Tibial nerve (tissue), 4 donors: ENCODE data around the gene PVR. TPM values are rescaled to one million over a fixed set of nuclear protein-coding genes. Genes with fewer than 3 reads are reported as not detected.

ENCODE experiments used
- DNase-seq, 2 donors: peaks; one replicate each; pipeline ENCODE4 v3.0.0-alpha.2; 2019; ENCODE audit warnings: low spot score in 2 of 2
- H3K27ac ChIP-seq, 4 donors: fragments of 200-600 bp; sonication (generic) in 3 of 4; one replicate each; pipeline ENCODE4 v1.5.1; 2017 to 2019; ENCODE audit warnings: mild to moderate bottlenecking in 1 of 4
- H3K27me3 ChIP-seq, 2 donors: fragments of 200-600 bp; sonication (generic) in 1 of 2; one replicate each; pipeline versions ENCODE4 v1.5.1 to v1.6.0; 2017 to 2019
- H3K36me3 ChIP-seq, 3 donors: fragments of 200-600 bp; sonication (generic); one replicate each; pipeline ENCODE4 v1.5.1; 2018 to 2019
- H3K4me1 ChIP-seq, 4 donors: fragments of 200-600 bp; sonication (generic) in 3 of 4; one replicate each; pipeline ENCODE4 v1.5.1; 2017 to 2019
- H3K4me3 ChIP-seq, 4 donors: fragments of 200-600 bp; sonication (generic) in 3 of 4; one replicate each; pipeline ENCODE4 v1.5.1; 2017 to 2019; ENCODE audit warnings: mild to moderate bottlenecking in 1 of 4, moderate library complexity in 1 of 4
- H3K9me3 ChIP-seq, 4 donors: fragments of 200-600 bp; sonication (generic) in 3 of 4; one replicate each; pipeline ENCODE4 v1.5.1; 2017 to 2019
- EP300 ChIP-seq, 2 donors: sonication (generic); formaldehyde crosslinking; IDR thresholded peaks; one replicate each; pipeline ENCODE4 v1.6.1; 2017; ENCODE audit warnings: antibody characterized with exemption in 2 of 2, mild to moderate bottlenecking in 1 of 2
- POLR2A ChIP-seq, 2 donors: fragments of 450-650 bp; IDR thresholded peaks; one replicate each; pipeline ENCODE4 v1.6.1; 2017; ENCODE audit warnings: antibody characterized with exemption in 2 of 2, mild to moderate bottlenecking in 2 of 2, moderate library complexity in 2 of 2
- WGBS, 2 donors: methylation state at CpG; one replicate each; pipeline ENCODE4 v1.1.5; 2018; 5-methylcytosine and 5-hydroxymethylcytosine counted together
- total RNA-seq, 4 donors: library from RNA; depleted of rRNA; stranded (reverse); fragments of >200 nt; gene quantifications; one replicate each; pipeline ENCODE4 v1.1.0, GENCODE V29; 2016
- TF ChIP-seq, protein P1 (sequence below), 5 experiments: fragments of 200-600 bp in 3 of 5; fragments of 450-650 bp in 2 of 5; sonication (generic) in 3 of 5; IDR thresholded peaks; one replicate each; pipeline ENCODE4 v1.5.1; 2016 to 2019; ENCODE audit warnings: antibody characterized with exemption in 5 of 5, mild to moderate bottlenecking in 3 of 5, moderate library complexity in 2 of 5

Gene PVR
- total RNA-seq, 4 donors from 2014 or later = 55.3 to 71.4 (median 69.6) TPM

GRCh38 chr19:44701228-44701627 is 57.5 kb downstream of the PVR start:
- Histone ChIP-seq H3K27me3 (no peaks in the 10 kb centered on the region), H3K36me3 (no peaks in the 10 kb centered on the region), H3K27ac (no peak overlapping the region), H3K4me1 (no peaks in the 10 kb centered on the region), H3K4me3 (no peak overlapping the region), H3K9me3 (no peaks in the 10 kb centered on the region)
- 83% methylated on average over 15 of the region's 15 CpGs for WGBS, 2 donors
- TF ChIP-seq, protein P1, sequence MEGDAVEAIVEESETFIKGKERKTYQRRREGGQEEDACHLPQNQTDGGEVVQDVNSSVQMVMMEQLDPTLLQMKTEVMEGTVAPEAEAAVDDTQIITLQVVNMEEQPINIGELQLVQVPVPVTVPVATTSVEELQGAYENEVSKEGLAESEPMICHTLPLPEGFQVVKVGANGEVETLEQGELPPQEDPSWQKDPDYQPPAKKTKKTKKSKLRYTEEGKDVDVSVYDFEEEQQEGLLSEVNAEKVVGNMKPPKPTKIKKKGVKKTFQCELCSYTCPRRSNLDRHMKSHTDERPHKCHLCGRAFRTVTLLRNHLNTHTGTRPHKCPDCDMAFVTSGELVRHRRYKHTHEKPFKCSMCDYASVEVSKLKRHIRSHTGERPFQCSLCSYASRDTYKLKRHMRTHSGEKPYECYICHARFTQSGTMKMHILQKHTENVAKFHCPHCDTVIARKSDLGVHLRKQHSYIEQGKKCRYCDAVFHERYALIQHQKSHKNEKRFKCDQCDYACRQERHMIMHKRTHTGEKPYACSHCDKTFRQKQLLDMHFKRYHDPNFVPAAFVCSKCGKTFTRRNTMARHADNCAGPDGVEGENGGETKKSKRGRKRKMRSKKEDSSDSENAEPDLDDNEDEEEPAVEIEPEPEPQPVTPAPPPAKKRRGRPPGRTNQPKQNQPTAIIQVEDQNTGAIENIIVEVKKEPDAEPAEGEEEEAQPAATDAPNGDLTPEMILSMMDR (IDR thresholded peaks at IDR 0.05) = no peak
- TF ChIP-seq EP300 (IDR thresholded peaks at IDR 0.05) (no peak), POLR2A (IDR thresholded peaks at IDR 0.05) (no peak)
- DNase-seq = no peak

DNA sequence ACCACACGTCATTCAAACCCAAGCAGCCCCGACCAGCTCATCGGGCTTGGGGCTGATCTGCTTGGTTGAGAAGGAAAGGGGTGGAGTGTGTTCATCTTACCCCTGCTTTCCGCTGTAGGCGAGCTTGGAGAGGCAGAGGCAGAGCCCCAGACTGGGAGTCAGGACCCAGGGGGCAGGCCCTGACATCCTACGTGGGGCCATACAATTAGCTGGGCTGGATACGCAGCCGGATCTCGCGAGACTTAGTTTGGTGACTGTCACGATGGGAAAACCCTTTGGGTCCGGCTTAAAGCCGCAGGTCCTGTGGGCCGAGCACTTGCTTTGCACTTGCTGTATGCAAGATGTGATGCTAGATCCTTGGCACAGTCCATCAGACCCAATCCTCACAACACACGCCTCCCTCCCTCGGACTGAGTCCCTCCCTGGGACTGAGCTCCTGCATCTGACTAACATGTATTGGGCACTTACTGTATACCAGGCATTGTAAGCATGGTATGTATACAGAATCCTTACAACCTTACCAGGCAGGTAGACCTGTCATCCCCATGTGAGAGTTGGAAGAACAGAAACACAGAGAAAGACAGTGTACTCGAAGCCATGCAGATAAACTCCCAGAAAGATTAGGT is 59.0 kb downstream of the PVR start:
- Histone ChIP-seq H3K4me1 (no peaks in the 10 kb centered on the region), H3K27ac (no peak overlapping the region), H3K36me3 (no peaks in the 10 kb centered on the region), H3K27me3 (no peaks in the 10 kb centered on the region), H3K4me3 (no peak overlapping the region), H3K9me3 (no peaks in the 10 kb centered on the region)
- DNase-seq = no peak
- TF ChIP-seq, protein P1 (IDR thresholded peaks at IDR 0.05) = no peak
- no peak for TF ChIP-seq POLR2A (IDR thresholded peaks at IDR 0.05)
- TF ChIP-seq EP300 (IDR thresholded peaks at IDR 0.05) = no peak
- WGBS, 2 donors = 73 to 77% methylated on average over 8 to 17 of the region's 17 CpGs

- Histone ChIP-seq H3K9me3 (no peaks in the 10 kb centered on the region), H3K4me1 (no peaks in the 10 kb centered on the region), H3K4me3 (no peak overlapping the region), H3K27ac (no peak overlapping the region), H3K27me3 (no peaks in the 10 kb centered on the region), H3K36me3 (no peaks in the 10 kb centered on the region)
- 86 to 91% methylated on average over 24 of the region's 28 CpGs for WGBS, 2 donors
- TF ChIP-seq EP300 (IDR thresholded peaks at IDR 0.05) (no peak), POLR2A (IDR thresholded peaks at IDR 0.05) (no peak)
- TF ChIP-seq, protein P1 (IDR thresholded peaks at IDR 0.05) = no peak
- no peak for DNase-seq
Measured at GRCh38 chr19:44703336-44704078, 59.8 kb downstream of the PVR start.

- TF ChIP-seq POLR2A (IDR thresholded peaks at IDR 0.05) = no peak
- TF ChIP-seq EP300 (IDR thresholded peaks at IDR 0.05) = no peak
- TF ChIP-seq, protein P1 (IDR thresholded peaks at IDR 0.05) = no peak
- Histone ChIP-seq H3K27me3 (no peaks in the 10 kb centered on the region), H3K36me3 (no peaks in the 10 kb centered on the region), H3K4me3 (no peak overlapping the region), H3K27ac (no peak overlapping the region), H3K9me3 (no peaks in the 10 kb centered on the region), H3K4me1 (no peaks in the 10 kb centered on the region)
- no peak for DNase-seq
- WGBS, 2 donors = 83 to 92% methylated on average over 1 of the region's 1 CpG
Measured at GRCh38 chr19:44704982-44705381, 61.3 kb downstream of the PVR start.

DNA sequence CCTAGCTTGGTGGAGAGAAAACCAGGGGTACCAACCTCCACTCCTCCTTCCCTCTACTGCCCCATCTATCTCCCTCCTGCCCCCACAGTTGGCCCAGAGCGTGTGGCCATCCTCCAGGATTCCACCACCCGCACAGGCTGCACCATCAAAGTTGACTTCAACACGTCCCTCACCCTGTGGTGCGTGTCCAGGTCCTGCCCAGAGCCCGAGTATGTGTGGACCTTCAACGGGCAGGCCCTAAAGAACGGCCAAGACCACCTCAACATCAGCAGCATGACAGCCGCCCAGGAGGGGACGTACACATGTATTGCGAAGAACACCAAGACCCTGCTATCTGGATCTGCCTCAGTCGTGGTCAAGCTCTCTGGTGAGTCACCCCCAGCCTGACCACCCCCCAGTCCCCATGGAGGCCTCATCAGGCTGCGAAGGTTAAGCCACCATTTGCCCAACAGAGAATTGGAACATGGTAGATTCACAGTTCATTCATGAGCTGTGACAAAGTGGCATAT is 61.8 kb downstream of the PVR start:
- no peak for DNase-seq
- Histone ChIP-seq H3K36me3 (no peaks in the 10 kb centered on the region), H3K27me3 (no peaks in the 10 kb centered on the region), H3K9me3 (no peaks in the 10 kb centered on the region), H3K4me3 (no peak overlapping the region), H3K27ac (no peak overlapping the region), H3K4me1 (no peaks in the 10 kb centered on the region)
- WGBS, 2 donors = 90 to 92% methylated on average over 12 of the region's 12 CpGs
- TF ChIP-seq EP300 (IDR thresholded peaks at IDR 0.05) = no peak
- TF ChIP-seq POLR2A (IDR thresholded peaks at IDR 0.05) = no peak
- TF ChIP-seq, protein P1 (IDR thresholded peaks at IDR 0.05) = no peak
